Activated naive CD8-positive, alpha-beta T cell treated with anti-CD3 and anti-CD28 coated beads, Interleukin-2, amount 50 U/mL, for 24 hours (primary cell): ENCODE data around the gene UNC5A.

ENCODE experiments used
- ATAC-seq: fragments of 150-1000 bp; cut with Tn5 transposase; one replicate; pipeline ENCODE4 v1.10.0; 2021
- DNase-seq: peaks from one replicate; pipeline ENCODE4 v3.0.0; 2021
- H3K27ac Mint-ChIP-seq: one replicate; pipeline ENCODE4 v1.8.0; 2021; ENCODE audit warnings: mild to moderate bottlenecking, mixed read lengths
- H3K27me3 Mint-ChIP-seq: one replicate; pipeline ENCODE4 v1.8.0; 2021; ENCODE audit warnings: mixed read lengths
- H3K36me3 Mint-ChIP-seq: one replicate; pipeline ENCODE4 v1.8.0; 2021; ENCODE audit warnings: low read depth, mixed read lengths
- H3K4me1 Mint-ChIP-seq: one replicate; pipeline ENCODE4 v1.8.0; 2021; ENCODE audit warnings: mixed read lengths
- H3K4me3 Mint-ChIP-seq: one replicate; pipeline ENCODE4 v1.8.0; 2021; ENCODE audit warnings: mild to moderate bottlenecking, moderate library complexity, mixed read lengths
- H3K9me3 Mint-ChIP-seq: one replicate; pipeline ENCODE4 v1.8.0; 2021; ENCODE audit warnings: mixed read lengths

The UNC5A gene

DNA sequence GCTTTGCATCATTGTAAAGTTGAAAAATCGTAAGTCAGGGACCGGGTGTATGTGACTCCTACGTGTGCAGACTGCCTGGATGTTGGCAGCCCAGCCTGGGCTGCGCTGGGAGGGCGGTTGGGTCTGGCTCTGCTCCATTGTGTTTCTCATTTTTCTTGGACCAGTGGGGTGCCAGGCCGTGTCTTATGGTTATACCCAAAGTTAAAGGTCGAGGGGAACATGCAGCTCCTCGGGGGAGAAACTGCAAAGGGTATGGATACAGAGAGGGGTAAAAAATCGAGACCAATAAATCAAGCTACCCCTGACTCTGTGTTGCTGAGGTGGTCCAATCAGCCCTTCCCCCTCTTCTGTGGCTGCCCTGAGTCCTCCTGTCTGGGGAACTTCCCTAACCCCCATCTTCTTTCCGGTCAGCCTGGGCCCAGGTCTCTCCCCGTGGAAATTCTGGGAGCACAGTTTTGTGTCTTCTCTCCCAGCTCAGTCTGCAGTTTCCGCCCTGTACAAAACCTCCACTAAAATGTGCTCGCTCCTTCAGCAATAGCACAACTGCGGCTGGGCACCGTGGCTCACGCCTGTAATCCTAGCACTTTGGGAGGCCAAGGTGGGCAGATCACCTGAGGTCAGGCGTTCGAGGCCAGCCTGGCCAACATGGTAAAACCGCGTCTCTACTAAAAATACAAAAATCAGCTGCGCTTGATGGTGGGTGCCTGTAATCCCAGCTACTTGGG is 34.1 kb upstream of the UNC5A start:
- Mint-ChIP-seq H3K27ac (no peak overlapping the region), H3K4me1 (no peaks in the 10 kb centered on the region), H3K9me3 (no peaks in the 10 kb centered on the region), H3K27me3 (peaks cover 37% of the 10 kb centered on the region), H3K36me3 (no peaks in the 10 kb centered on the region), H3K4me3 (no peak overlapping the region)
- no peak for DNase-seq
- ATAC-seq = no peak

DNA sequence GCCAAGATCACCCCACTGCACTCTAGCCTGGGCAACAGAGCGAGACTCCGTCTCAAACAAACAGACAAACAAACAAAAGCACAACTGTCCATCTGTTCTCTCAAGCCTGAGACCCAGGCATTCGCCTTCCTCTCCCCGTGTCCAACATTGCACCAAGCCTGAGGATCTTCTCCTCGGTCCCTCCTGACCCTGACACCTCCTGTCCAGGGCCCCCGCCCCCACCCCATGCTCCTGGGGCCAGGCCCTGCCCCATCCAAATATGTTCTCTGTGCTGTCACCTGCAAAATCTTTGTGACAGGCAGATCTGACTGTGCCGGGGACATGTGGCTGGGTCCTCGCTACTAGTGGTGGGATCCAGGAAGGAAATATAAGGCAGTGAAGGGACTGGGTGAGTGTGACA is 33.4 kb upstream of the UNC5A start:
- no peak overlapping the region for H3K4me3 Mint-ChIP-seq
- no peaks in the 10 kb centered on the region for H3K9me3 Mint-ChIP-seq
- no peak for ATAC-seq
- no peak overlapping the region for H3K27ac Mint-ChIP-seq
- H3K4me1 Mint-ChIP-seq = no peaks in the 10 kb centered on the region
- DNase-seq = no peak
- H3K36me3 Mint-ChIP-seq = no peaks in the 10 kb centered on the region
- peaks cover 34% of the 10 kb centered on the region for H3K27me3 Mint-ChIP-seq

DNA sequence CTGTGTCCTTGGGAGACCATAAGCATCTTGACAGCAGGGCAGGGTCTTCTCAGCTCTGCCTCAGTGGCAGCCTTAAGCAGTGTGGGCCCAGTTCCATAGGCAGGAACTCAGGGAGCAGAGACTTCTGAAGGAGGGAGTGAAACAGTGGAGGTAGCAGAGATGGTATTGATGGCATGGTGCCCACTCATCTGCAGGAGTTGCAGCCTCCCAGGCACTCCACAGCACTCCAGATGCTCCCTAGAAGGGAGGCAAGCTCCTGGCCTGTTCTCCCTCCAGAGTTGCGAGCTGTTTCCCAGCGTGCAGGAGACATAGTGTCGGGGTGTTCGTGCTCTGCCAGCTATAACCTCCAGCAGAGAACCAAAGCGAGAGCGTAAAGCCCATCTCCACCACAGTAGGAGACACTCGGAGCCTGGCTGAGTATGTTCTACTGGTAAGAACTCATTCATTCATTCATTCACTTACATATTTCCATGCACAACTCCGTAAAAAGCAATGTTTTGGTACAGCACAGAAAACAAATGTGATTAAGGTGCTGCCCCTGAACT is 31.4 kb upstream of the UNC5A start:
- Mint-ChIP-seq H3K9me3 (no peaks in the 10 kb centered on the region), H3K27ac (no peak overlapping the region), H3K36me3 (no peaks in the 10 kb centered on the region), H3K27me3 (peaks cover 26% of the 10 kb centered on the region), H3K4me3 (no peak overlapping the region), H3K4me1 (no peaks in the 10 kb centered on the region)
- DNase-seq (no peak), ATAC-seq (no peak)

DNA sequence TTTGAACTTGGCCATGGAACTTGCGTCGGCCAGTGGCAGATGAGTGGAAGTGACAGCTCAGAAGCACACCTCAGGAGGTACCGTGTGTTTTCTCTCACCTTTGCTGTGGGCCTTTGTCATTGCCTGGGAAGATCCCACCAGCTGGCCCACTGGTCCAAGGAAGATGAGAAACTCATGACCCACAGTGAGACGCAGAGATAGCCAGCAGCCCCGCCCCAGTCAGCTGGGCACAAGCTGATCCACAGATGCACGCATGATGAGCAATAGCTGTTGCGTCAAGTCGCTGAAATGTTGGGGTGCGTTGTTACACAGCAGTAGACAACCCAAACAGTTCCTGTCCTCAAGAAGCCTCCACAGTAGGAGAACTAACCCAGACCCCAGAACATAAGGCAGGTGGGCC is 30.8 kb upstream of the UNC5A start:
- H3K4me1 Mint-ChIP-seq = no peaks in the 10 kb centered on the region
- no peak overlapping the region for H3K4me3 Mint-ChIP-seq
- no peak for DNase-seq
- no peaks in the 10 kb centered on the region for H3K36me3 Mint-ChIP-seq
- ATAC-seq = no peak
- no peak overlapping the region for H3K27ac Mint-ChIP-seq
- peaks cover 28% of the 10 kb centered on the region for H3K27me3 Mint-ChIP-seq
- no peaks in the 10 kb centered on the region for H3K9me3 Mint-ChIP-seq

DNA sequence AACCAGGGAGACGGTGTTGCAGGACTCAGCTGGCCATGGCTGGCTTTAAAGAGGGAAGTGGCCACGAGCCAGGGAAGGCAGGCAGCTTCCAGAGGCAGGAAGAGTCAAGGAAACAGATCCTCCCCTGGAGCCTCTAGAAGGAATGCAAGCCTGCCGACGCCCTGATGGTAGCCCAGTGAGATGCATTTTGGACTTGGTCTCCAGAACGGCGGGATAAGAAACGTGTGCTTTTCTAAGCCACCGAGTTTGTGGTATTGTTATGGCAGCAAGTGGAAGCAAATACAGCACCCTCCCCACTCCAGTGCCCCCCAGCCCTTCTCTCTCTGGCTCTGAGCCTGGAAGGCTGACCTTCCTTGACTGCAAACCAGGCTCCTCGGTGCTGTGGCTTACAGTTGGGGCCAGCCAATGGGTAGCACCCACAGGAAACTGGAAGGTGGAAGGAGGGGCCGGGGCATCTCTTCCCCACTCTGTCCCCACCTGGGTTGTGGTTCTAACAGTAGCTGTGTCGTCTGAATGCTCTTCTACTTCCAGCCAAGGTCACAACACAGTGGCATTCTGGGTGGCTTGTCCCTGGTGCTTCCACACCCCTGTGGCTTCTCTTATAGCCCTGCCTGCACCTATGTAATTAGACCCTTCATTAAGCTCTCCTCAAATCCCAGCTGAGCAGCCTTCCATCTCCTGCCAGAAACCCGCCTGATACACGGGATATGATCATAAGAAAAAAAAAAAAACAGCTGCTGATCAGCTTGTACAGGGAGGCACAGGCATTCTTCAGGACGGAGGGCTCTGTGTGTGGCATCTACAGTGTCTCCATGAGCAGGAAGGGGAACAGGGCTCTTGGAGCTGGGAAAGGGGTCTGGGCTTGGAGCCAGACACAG is 29.9 kb upstream of the UNC5A start:
- no peak for ATAC-seq
- Mint-ChIP-seq H3K27ac (no peak overlapping the region), H3K36me3 (no peaks in the 10 kb centered on the region), H3K4me3 (no peak overlapping the region), H3K9me3 (no peaks in the 10 kb centered on the region), H3K27me3 (peaks cover 21% of the 10 kb centered on the region), H3K4me1 (no peaks in the 10 kb centered on the region)
- no peak for DNase-seq

DNA sequence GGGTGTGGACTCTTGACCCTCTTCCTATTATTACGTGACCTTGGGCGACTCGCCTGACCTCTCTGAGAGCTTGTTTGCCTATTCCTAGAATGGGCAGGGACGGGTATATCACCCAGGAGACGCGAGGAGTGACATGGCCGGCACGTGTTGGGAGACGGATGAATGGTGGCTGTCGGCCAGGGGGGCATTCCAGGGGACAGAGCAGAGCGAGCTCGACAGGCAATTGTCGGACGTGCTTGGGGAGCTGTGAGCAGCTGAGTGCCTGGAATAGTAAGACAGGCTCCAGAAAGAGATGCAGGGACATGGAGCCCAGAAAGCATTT is 29.3 kb upstream of the UNC5A start:
- H3K27ac Mint-ChIP-seq = no peak overlapping the region
- no peak overlapping the region for H3K4me3 Mint-ChIP-seq
- H3K27me3 Mint-ChIP-seq = peaks cover 21% of the 10 kb centered on the region
- no peaks in the 10 kb centered on the region for H3K36me3 Mint-ChIP-seq
- ATAC-seq (no peak), DNase-seq (no peak)
- no peaks in the 10 kb centered on the region for H3K9me3 Mint-ChIP-seq
- H3K4me1 Mint-ChIP-seq = no peaks in the 10 kb centered on the region

DNA sequence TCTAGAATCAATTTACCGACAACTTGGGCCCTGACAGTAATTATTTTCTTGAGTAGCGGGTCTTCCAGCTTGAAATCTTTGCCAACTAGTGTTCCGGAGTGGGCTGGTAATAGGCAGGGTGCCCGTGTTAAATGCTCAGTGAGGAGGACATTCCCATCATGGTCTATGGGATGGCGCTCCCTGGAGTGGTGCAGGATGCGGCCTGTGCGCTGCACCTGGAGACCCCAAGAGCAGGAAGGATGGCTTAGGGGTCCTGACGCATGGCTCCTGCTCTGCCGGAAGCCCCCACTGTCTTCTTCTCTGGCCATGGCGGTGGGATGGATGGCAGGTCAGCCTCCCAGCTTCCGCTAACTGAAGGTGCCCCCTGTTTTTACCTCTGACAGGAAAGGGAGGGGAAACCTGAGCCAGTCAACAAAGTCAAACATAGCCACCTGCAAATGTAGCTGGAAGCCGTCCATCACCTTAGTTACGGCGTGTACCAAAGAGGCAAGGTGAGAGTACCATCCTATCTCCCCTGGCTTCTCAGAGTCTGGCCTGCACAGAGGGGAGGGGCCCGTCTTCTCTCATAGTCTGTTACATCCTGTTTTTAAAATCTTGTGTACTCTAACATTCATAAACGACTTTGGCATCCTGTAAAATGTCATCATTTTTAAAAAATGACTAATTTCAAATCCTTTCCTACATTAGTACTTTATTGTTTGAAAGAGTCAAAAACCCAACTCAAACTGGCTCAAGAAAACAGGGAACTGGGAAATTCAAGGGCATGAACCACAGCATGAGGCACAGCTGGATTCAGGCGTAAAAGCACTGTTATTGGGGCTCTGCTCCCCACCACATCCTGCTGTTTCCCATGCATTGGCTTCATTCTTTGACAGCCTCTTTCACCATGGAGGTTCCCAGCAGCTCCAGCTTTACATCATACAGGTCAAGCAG is 28.5 kb upstream of the UNC5A start:
- Mint-ChIP-seq H3K9me3 (no peaks in the 10 kb centered on the region), H3K27ac (no peak overlapping the region), H3K4me3 (no peak overlapping the region), H3K27me3 (peaks cover 15% of the 10 kb centered on the region), H3K4me1 (no peaks in the 10 kb centered on the region), H3K36me3 (no peaks in the 10 kb centered on the region)
- DNase-seq = no peak
- ATAC-seq = no peak

DNA sequence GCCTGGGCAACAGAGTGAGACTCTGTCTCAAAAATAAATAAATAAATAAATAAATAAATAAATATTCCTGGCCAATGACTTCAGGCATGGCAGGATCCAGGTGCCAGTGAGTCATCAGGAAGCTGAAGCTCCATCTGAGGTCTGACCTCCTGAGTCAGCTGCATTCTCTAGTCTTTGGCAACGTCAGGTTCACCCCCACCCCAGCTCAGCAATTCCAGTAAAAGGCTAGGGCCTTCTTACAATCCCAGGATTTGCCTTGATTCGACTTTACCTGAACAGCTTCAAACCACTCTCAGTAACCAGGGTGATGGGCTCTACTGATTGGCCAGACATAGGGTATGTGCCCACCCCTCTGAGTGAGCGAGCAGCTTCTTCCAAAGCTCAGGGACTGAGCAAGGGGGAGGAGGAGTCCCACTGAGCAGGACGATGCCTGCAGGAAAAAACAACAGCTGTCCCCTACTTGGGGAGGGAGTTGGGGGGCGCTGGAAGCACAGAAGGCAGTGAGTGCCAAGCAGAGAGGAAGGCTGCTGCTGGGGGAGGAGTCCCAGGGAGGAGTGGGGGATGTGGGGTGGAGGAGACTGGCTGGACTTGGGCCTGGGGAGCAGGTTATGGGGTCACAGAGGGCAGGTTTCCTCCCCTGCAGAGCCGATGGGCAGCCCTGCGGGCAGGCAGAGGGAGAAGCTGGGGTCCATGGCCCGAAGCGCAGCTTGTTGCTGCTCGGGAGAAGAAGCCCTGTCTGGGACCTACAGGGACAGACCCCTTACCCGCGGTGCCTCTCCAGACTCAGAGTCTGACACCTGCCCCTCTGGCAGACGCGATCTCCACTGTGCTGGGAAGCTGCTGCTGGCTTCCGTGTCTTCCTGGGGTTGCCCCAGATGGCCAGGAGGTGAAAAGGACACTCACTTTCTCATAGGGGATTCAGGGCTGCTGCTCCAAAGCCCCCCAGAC is 25.9 kb upstream of the UNC5A start:
- H3K27me3 Mint-ChIP-seq = peaks cover 24% of the 10 kb centered on the region
- DNase-seq = no peak
- H3K9me3 Mint-ChIP-seq = no peaks in the 10 kb centered on the region
- H3K4me1 Mint-ChIP-seq = no peaks in the 10 kb centered on the region
- no peak overlapping the region for H3K27ac Mint-ChIP-seq
- no peak for ATAC-seq
- H3K4me3 Mint-ChIP-seq = no peak overlapping the region
- H3K36me3 Mint-ChIP-seq = no peaks in the 10 kb centered on the region

DNA sequence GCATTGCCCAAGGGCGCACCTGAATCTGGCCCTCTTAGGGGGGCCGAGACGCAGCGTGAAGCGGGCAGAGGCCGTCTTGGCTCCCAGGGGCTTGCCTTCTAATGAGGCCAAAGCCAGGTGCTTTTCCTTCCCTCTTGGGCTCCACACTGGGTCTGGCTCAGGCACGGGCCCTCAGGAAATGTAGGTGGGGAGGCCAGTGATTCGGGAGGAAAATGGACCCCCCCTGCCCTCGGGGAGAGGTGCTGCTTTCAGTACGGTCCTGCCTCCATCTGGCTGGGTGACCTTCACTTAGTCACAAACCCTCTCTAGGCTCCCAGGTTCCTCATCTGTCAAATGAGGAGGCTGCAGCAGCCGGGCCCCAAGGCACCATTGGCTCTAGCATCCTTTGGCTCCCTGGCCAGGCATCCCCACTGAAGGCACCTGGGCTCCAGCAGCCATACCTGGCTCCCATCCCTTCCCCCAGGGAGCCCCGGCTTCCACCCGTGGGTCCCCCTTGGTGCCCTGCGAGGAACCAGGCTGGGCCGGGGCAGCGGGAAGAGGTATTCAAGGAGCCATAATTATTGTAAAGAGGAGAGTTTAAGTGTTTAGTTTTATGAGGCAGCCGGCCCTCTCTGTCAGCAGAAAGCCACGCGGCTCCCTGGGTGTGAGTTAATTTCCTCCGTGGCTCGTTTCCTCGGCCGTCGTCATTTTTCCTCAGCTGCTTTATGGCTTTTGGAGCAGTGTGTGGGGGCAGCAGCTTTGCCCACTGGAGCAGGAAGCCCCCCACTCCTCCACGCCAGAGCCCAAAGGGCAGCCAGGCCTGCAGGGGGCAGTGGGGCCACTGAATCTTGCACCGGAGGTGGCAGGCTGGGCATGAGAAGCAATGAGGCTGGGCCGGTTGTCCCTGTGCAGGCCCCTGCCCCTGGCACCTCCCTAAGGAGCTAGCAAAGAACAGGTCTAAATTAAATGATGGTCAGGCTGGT is 24.9 kb upstream of the UNC5A start:
- Mint-ChIP-seq H3K4me3 (no peak overlapping the region), H3K27ac (no peak overlapping the region), H3K27me3 (peaks cover 24% of the 10 kb centered on the region), H3K4me1 (no peaks in the 10 kb centered on the region), H3K9me3 (no peaks in the 10 kb centered on the region), H3K36me3 (no peaks in the 10 kb centered on the region)
- DNase-seq (no peak), ATAC-seq (no peak)

DNA sequence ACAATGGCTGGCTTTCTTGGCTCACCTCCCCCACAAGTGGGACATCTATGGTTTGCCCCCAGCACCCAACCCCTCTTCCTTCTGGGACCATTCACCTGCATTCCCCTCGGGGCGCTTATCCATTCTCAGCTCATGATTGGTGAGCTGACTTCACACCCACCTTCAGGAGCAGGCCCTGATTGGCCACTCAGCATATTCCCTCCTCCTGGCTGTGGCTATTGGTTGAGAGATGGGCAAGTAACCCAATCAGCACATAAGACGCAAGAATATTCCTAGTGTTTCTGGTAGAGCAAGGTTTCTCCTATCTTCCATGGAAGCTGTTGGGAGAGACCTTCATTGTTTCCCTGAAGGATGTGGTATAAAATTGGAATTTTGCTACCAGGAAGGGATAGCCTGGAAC is 22.7 kb upstream of the UNC5A start:
- Mint-ChIP-seq H3K4me3 (no peak overlapping the region), H3K4me1 (no peaks in the 10 kb centered on the region), H3K27ac (no peak overlapping the region), H3K9me3 (no peaks in the 10 kb centered on the region), H3K27me3 (peaks cover 26% of the 10 kb centered on the region), H3K36me3 (no peaks in the 10 kb centered on the region)
- ATAC-seq (no peak), DNase-seq (no peak)

DNA sequence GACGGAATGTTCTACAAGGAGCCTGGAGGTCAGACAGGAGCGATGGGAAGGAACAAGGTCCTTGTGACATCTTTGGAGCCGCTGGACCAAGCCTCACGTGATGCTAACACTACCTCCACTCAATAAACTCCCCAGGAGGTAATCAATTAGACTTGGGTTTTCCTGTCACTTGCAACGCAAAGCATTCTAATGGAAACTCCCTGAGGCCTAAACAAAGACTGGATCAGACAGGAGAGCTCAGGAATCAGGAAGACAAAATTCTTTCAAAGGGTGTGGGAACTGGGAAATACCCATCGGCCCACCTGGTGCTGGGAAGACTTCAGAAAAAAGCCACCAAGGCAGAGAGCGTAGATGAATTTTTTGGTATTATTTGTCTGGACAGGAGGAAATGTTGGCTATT is 22.3 kb upstream of the UNC5A start:
- DNase-seq (no peak), ATAC-seq (no peak)
- Mint-ChIP-seq H3K27me3 (peaks cover 26% of the 10 kb centered on the region), H3K9me3 (no peaks in the 10 kb centered on the region), H3K4me3 (no peak overlapping the region), H3K27ac (no peak overlapping the region), H3K4me1 (no peaks in the 10 kb centered on the region), H3K36me3 (no peaks in the 10 kb centered on the region)

DNA sequence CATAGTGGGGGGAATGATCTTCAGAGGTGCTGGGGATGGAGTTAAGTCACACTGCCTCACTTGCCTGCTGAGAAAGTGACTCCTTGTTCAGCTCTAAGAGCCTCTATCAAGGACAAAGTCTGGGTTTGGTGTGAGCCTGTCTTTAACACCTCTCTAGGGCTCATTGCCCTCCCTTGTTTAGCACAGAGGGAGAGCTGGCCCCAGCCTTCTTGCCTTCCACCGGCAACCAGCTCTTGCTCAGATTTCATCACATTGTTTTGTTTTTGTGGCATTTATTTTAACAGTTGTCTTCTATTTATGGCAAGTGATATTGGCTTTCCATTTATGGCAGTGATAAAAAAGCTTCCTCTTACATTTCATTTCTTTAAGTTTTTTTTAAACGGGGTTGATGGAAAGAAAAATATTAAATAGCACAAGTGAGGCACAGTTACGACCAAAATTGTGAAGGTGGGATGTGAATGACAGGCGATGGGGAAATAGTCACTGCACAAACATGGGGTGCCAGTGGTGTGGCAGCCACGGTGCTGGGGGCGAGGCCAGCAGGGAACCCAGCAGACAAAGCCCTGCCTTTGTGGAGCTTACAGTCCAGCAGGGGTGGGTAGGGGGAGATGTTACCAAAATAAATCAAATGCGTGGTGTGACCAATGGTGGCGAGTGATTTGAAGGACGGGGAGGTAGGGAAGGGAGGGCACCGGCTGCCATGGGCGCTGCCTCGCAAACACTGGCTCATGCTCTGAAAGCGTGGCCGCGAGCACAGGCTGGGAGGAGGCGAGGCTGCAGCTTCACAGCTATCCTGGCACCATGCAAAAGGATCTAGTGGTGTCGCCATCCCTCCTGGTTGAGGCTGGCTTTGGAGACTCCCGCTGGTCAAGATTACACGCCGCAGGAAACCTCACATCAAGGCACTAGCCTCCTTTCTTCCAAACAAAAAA is 21.2 kb upstream of the UNC5A start:
- Mint-ChIP-seq H3K9me3 (no peaks in the 10 kb centered on the region), H3K4me1 (no peaks in the 10 kb centered on the region), H3K36me3 (no peaks in the 10 kb centered on the region), H3K4me3 (no peak overlapping the region), H3K27ac (no peak overlapping the region), H3K27me3 (peaks cover 33% of the 10 kb centered on the region)
- no peak for DNase-seq
- ATAC-seq = no peak
